Gastrocnemius medialis (tissue), 4 donors: ENCODE data around the gene PDGFRA. TPM values are rescaled to one million over a fixed set of nuclear protein-coding genes. Genes with fewer than 3 reads are reported as not detected.
"Not testable (repeated sequence)": the region's sequence is repeated elsewhere in the genome, so short reads cannot be mapped to it uniquely, and the experiment has no call there.

Experiments used
- ATAC-seq, 2 donors: fragments of 150-250 bp; one replicate each; pipeline ENCODE4 v1.9.1; 2016
- DNase-seq, 2 donors: peaks; one replicate each; pipeline ENCODE4 v3.0.0-alpha.2; 2019
- H3K27ac ChIP-seq, 4 donors: fragments of 200-600 bp; sonication (generic); 1 replicate in 1 of 4; 2 replicates in 3 of 4; pipeline ENCODE4 v1.5.1; 2016 to 2018; ENCODE audit warnings: mild to moderate bottlenecking in 2 of 4, moderate library complexity in 1 of 4
- H3K27me3 ChIP-seq, 3 donors: fragments of 200-600 bp; sonication (generic) in 2 of 3; 1 replicate in 1 of 3; 2 replicates in 2 of 3; pipeline versions ENCODE4 v1.5.1 to v1.6.0; 2016 to 2019; ENCODE audit warnings: mild to moderate bottlenecking in 1 of 3, moderate library complexity in 1 of 3
- H3K36me3 ChIP-seq, 2 donors: fragments of 200-600 bp; sonication (generic) in 1 of 2; one replicate each; pipeline ENCODE4 v1.5.1; 2017 to 2018
- H3K4me1 ChIP-seq, 2 donors: fragments of 200-600 bp; sonication (generic) in 1 of 2; one replicate each; pipeline ENCODE4 v1.5.1; 2016 to 2017; ENCODE audit warnings: mild to moderate bottlenecking in 2 of 2
- H3K4me3 ChIP-seq, 4 donors: fragments of 200-600 bp; sonication (generic) in 3 of 4; 1 replicate in 1 of 4; 2 replicates in 3 of 4; pipeline ENCODE4 v1.5.1; 2016 to 2019; ENCODE audit warnings: mild to moderate bottlenecking in 2 of 4
- H3K9me3 ChIP-seq, 3 donors: fragments of 200-600 bp; sonication (generic) in 2 of 3; 1 replicate in 1 of 3; 2 replicates in 2 of 3; pipeline ENCODE4 v1.5.1; 2016 to 2019
- POLR2A ChIP-seq, 2 donors: fragments of 450-650 bp; IDR thresholded peaks; one replicate each; pipeline ENCODE4 v1.6.1; 2017; ENCODE audit warnings: antibody characterized with exemption in 2 of 2, mild to moderate bottlenecking in 2 of 2, moderate library complexity in 2 of 2
- in situ Hi-C, 4 donors: fragments of 200-750 bp; cut with MboI; loops; one replicate each; pipeline versions ENCODE4 v1.15.0 to v1.8.0; 2017; ENCODE audit warnings: low sequenced_read_pairs in 4 of 4
- intact Hi-C: fragments of 100-400 bp; cut with DNase I; formaldehyde crosslinking; loops from one replicate; pipeline ENCODE4 v1.15.1; 2023; ENCODE audit warnings: low total_unique reads
- total RNA-seq, 4 donors: library from RNA; depleted of rRNA; stranded (reverse); fragments of >200 nt; gene quantifications; one replicate each; pipeline versions ENCODE4 v1.1.0 to v1.2.3, GENCODE V29; 2016
- TF ChIP-seq, protein P1 (sequence below), 5 experiments: fragments of 450-650 bp in 3 of 5; fragments of 200-600 bp in 2 of 5; sonication (generic) in 2 of 5; IDR thresholded peaks in 4 of 5; conservative IDR thresholded peaks in 1 of 5; 1 replicate in 4 of 5; 2 replicates in 1 of 5; pipeline ENCODE4 v1.5.1; 2016 to 2019; ENCODE audit warnings: antibody characterized with exemption in 5 of 5, mild to moderate bottlenecking in 3 of 5, moderate library complexity in 3 of 5

Gene PDGFRA
- total RNA-seq, 4 donors from 2014 or later, result 9.0 to 42.0 (median 21.8) TPM

DNA sequence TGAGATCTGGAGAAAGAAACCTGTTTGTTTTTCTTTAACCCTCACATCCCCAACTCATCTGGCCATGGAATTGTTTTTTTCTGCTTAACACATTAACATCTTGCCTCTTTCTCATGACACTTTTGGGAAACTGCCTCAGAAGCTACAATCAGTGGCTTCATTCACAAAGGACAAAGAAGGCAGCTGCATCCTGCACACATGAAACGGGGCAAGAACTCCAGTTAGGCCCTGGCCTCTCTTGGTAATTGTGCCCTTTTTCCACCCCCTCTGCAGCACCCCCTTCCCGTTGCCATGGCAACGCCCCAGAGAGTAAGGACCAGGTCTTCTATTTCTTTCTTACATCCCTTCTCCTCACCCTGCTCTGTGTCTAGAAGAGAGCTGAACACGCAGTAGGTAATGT lies 103.4 kb downstream of the PDGFRA start:
- no peak for ATAC-seq
- in situ Hi-C loops, result no loop called here
- Histone ChIP-seq H3K9me3 (no peaks in the 10 kb centered on the region), H3K27ac (no peak overlapping the region), H3K27me3 (no peaks in the 10 kb centered on the region), H3K4me1 (no peaks in the 10 kb centered on the region), H3K4me3 (no peak overlapping the region), H3K36me3 (no peaks in the 10 kb centered on the region)
- TF ChIP-seq POLR2A (IDR thresholded peaks at IDR 0.05), result no peak
- TF ChIP-seq, protein P1, sequence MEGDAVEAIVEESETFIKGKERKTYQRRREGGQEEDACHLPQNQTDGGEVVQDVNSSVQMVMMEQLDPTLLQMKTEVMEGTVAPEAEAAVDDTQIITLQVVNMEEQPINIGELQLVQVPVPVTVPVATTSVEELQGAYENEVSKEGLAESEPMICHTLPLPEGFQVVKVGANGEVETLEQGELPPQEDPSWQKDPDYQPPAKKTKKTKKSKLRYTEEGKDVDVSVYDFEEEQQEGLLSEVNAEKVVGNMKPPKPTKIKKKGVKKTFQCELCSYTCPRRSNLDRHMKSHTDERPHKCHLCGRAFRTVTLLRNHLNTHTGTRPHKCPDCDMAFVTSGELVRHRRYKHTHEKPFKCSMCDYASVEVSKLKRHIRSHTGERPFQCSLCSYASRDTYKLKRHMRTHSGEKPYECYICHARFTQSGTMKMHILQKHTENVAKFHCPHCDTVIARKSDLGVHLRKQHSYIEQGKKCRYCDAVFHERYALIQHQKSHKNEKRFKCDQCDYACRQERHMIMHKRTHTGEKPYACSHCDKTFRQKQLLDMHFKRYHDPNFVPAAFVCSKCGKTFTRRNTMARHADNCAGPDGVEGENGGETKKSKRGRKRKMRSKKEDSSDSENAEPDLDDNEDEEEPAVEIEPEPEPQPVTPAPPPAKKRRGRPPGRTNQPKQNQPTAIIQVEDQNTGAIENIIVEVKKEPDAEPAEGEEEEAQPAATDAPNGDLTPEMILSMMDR (IDR thresholded peaks at IDR 0.05 in 4 of 5, conservative IDR thresholded peaks at IDR 0.05 in 1 of 5), result no peak
- intact Hi-C loops, result no loop called here
- no peak for DNase-seq

DNA sequence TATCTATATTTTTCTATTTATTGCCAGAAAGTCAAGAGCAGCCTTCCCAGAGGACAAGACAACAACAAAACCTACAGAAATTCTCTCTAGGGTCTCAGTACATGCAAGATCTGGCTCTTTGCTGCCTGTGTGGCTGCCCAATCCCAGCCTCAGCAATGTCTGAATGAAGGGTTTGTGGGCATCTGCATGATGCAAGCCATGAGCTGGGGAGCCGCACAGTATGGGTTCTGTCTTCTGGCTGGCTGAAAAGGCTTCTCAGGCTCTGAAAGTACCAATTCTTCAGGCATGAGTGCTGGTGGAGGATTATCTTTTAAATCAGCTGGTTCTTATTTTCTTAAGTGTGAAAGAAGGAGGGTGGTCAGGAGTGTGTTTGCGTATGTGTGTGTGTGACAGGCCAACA lies 104.6 kb downstream of the PDGFRA start:
- no peak for DNase-seq
- ATAC-seq, result no peak
- Histone ChIP-seq H3K4me1 (no peaks in the 10 kb centered on the region), H3K9me3 (no peaks in the 10 kb centered on the region), H3K36me3 (no peaks in the 10 kb centered on the region), H3K27me3 (no peaks in the 10 kb centered on the region), H3K4me3 (no peak overlapping the region), H3K27ac (no peak overlapping the region)
- intact Hi-C loops (no loop called here), in situ Hi-C loops (no loop called here)
- TF ChIP-seq, protein P1 (IDR thresholded peaks at IDR 0.05 in 4 of 5, conservative IDR thresholded peaks at IDR 0.05 in 1 of 5), result no peak

DNA sequence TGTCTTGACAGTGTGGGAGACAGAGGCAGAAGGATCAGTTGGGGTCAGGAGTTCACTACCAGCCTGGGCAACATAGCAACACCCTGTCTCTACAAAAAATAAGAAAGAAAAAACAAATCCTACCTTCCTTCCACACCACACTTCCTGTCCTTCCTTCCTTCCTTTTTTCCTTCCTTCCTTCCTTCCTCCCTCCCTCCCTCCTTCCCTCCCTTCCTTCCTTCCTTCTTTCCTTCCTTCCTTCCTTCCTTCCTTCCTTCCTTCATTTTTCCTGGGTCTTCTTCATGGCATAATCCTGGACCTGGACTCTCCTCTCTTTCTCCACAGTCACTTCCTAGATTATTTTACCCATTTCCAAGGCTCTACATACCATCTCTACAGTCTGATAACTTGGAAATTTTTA lies 105.7 kb downstream of the PDGFRA start:
- ATAC-seq, H3K4me3 ChIP-seq, H3K27me3 ChIP-seq, intact Hi-C loops, in situ Hi-C loops, H3K27ac ChIP-seq, H3K4me1 ChIP-seq, H3K9me3 ChIP-seq, DNase-seq, H3K36me3 ChIP-seq: not testable (repeated sequence)

DNA sequence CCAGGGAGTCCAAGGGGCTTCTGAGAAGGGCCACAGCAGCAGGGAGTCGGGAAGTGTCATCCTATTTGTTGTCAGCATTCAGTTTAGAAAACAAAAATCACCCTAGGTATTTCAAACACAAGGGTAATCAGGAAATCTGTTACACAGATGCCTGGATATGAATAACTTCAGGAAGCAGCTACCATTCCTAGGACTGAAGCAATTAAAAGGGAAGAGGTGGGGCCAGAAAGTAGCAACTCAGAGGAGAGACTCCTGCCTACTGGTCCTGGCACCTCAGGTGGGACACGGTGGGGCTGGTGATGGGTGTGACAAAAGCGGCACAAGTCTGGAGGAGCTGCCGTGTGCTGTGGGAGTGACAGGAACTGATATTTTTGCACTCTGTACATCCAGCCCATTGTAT lies 107.9 kb downstream of the PDGFRA start:
- no peaks in the 10 kb centered on the region for H3K9me3 ChIP-seq
- no peak overlapping the region for H3K4me3 ChIP-seq
- intact Hi-C loops, result no loop called here
- no peaks in the 10 kb centered on the region for H3K27me3 ChIP-seq
- no peaks in the 10 kb centered on the region for H3K36me3 ChIP-seq
- TF ChIP-seq, protein P1 (IDR thresholded peaks at IDR 0.05 in 4 of 5, conservative IDR thresholded peaks at IDR 0.05 in 1 of 5), result no peak
- no peak for TF ChIP-seq POLR2A (IDR thresholded peaks at IDR 0.05)
- DNase-seq (no peak), ATAC-seq (no peak)
- H3K4me1 ChIP-seq, result no peaks in the 10 kb centered on the region
- H3K27ac ChIP-seq, result no peak overlapping the region
- in situ Hi-C loops, result no loop called here

DNA sequence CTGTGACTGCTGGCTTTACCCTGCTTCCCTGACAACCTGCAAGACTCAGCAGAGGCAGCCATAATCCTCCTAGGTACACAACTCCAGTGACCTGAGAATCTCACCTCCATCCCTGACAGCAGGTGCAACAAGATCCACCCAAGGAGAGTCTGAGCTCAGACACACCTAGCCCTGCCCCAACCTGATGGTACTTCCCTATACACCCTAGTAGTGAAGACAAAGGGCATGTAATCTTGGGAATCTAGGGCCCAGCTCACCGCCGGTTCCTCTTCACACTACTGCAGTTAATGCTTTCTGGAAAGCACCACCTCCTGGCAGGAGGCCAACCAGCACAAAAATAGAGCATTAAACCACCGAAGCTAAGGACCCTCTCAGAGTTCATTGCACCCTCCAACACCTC lies 113.0 kb downstream of the PDGFRA start:
- in situ Hi-C loops, ATAC-seq, H3K4me3 ChIP-seq, H3K36me3 ChIP-seq, H3K27ac ChIP-seq, H3K4me1 ChIP-seq, intact Hi-C loops, H3K27me3 ChIP-seq, H3K9me3 ChIP-seq, DNase-seq: not testable (repeated sequence)

Other genes starting within 250 kb of the PDGFRA start
- gene CHIC2, start 164.7 kb upstream of the PDGFRA start, total RNA-seq, result 10 to 100 TPM; 11.9 to 18.6 (median 15.5) TPM
- gene GSX2, start 129.1 kb upstream of the PDGFRA start, total RNA-seq, result not detected